ENCODE measurements around the gene OXER1.

OXER1 gene

DNA sequence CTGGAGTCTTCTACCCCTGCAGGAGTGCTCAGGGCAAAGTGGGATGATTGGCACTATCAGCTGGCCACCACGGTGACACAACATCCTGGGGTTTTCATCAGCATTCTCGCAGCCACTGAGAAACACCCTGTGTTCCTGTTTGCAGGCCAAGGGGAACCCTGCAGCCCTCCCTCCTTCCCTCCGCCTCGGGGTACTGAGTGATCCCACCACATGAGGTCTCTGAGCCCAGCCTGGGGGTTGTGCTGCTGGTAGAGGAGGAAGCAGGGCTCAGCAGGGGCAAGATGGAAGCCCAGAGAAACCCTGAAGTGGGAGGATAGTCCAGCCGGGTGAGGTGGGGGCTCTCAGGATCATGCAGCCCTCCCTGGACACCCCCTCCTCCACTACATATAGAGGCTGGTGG is at the start of gene OXER1:
Gene OXER1 (minus strand): TSS at position 40 of the 400 bp plus-strand sequence. CDS start 73 bp downstream, outside the sequence.
- no peak for DNase-seq

DNA sequence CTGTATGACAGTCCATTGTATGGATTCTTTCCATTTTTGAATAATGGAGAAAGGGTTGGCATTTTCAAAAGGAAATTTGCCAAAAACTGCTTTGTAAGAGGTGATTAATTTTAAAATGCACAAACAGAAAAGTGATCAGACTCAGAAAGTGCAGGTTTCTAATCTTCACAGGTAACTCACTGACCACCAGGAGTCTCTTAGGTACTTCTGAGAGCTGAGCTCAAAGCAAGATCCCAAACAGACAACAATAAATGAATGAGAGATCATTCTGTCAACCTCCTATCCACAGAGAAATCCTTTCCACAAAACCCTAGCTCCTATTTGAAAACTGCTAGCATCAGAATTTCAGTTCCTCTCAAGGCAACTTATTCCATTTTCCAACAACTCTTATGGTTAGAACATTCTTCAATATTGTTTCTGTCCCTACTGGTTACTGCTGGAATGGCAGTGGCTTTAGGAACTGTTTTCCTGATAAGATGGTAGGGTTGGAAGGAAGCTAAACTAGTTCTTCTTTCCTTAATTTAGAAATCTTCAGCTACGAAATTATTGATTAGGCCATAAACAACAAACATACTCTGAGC is 49.1 kb upstream of the OXER1 start:
- DNase-seq = no peak

- peak; percentile 18 to 31 for DNase-seq
These were observed 47.3 kb upstream of the OXER1 start for GRCh38 chr2:42810971-42811811.

- DNase-seq = peak; percentile 91 to 95
These were observed 46.4 kb upstream of the OXER1 start for GRCh38 chr2:42810121-42810970.

GRCh38 chr2:42809819-42810120 is 45.8 kb upstream of the OXER1 start:
- DNase-seq = peak; percentile 48 to 54

- no peak for DNase-seq
These were observed 45.3 kb upstream of the OXER1 start for GRCh38 chr2:42809131-42809818.

DNA sequence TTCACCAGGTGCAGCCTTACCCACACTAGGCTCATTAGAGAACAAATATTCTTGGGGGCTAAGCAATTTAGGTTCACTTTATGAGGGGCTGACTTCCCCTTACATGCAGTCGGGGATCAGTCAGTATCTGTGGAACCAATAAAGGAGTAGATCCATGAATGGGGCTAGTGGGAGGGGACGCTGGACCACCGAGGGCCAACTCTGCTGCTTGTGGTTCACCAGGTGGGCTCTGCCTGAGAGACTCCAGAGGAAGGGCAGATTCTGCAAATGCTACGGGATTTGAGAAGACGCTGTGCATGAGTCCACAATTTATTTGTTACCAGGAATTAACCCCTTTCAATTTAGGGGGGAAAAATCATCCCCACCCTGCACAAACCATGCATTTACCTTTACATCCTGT is 44.4 kb upstream of the OXER1 start:
- DNase-seq = no peak

GRCh38 chr2:42806786-42807185 is 42.9 kb upstream of the OXER1 start:
- DNase-seq = no peak

DNA sequence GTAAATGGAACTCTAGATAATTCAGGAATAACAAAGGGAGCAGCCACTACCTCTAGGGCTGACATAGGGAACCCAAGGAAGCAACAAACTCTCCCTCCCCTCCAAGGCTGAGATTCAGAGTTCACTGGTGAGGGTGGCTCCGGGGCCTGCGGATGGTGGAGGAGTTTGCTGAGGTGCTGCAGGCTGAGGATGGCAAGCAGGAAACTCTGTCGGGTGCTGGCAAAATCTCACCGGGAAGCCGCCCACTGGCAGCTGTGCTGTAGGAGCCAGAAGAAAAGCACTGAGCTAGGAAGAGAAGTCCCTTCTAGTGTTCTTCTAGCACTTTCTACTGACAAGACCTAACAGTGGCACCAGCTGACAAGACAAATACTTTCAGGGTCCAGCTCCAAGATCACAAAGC is 41.0 kb upstream of the OXER1 start:
- no peak for DNase-seq

DNA sequence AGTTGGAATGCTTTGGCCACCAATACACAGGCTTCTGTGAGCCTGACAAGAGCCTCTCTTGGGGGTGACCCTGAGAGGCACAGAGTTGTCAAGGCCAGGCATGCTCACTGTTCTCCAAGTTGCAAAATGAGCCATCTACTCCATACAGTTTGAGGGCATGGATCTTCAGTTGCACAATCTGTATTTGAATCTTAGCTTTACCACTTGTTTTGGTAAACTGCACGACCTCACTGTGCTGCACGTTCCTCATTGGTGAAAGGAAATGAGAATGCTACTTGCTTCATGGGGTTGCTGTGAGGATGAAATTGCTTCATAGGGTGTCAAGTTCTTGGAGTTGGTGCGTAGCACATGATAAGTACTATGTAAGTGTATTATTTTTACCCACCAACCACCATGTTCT is 40.4 kb upstream of the OXER1 start:
- DNase-seq = no peak

DNA sequence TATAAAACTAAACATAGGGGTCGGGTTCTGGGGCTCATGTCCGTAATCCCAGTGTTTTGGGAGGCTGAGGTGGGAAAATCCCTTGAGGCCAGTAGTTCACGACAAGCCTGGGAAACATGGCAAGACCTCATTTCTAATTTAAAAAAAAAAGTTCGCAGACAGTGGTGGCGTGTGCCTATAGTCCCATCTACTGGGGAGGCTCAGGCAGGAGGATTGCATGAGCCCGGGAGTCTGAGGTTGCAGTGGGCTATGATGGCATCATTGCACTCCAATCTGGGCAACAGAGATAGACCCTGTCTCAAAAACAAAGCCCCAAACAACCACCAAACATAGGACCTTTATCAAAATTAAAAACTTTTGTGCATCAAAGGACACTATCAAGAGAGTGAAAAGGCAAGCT is 38.2 kb upstream of the OXER1 start:
- no peak for DNase-seq

GRCh38 chr2:42801381-42801780 is 37.4 kb upstream of the OXER1 start:
- no peak for DNase-seq

- no peak for DNase-seq
These were observed 37.0 kb upstream of the OXER1 start for GRCh38 chr2:42800981-42801380.

DNA sequence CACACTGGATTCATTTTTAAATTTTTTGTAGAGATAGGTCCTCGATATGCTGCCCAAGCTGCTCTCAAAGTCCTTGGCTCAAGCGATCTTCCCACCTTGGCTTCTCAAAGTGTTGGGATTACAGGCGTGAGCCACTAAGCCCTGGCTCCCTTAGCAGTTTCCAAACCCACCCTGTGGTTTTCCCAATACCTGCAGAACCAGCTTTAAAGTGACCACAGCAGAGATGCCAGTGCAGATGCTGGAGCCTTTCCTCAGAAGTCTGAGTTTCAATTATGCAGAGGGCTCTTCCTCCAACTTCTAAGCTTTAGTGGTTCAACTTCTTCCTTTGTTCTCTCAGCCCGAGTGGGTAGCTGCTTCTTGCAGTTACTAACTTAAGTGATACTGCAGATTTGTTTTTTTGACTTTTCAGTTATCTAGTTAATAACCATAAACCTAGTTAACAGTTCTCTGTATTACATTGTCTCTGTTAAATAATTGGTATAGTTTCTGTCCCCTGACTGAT is 36.6 kb upstream of the OXER1 start:
- no peak for DNase-seq

DNA sequence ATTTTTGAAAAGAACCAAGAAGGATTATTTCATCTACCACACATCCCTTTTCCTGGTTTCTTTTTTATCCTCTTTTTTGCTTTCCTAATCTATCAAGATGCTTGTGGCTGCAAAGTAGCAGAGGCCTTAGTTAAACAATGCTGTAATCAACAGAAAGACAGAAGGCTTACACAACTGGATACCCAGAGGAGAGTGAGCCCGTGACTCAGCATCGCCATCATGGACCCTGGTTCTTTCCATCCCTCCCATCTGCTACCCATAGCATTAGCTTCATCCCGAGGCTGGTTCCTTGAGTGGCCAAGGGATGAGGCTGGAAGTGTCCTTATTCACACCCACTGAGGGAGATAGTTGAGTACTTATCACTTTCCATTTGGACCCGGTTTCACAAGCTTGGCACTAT is 35.9 kb upstream of the OXER1 start:
- DNase-seq = no peak

DNA sequence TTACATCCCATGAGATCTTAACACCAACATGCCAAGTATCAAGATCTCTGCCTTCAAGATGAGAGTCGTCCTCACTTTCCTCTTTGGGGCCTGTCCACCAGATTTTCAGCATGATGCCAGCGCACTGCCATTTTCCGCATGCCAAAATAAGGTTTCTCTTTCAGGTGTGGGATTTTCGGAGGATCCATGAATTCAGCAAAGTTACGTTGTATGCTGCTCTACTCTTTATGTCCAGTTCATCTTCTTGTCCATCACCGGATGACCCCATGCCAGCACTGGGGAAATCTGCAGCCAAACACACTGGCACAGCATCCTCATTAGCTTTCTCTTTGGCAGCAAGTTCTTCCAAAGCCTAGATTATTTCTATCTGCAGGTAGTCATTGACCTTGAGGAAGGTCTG is 33.3 kb upstream of the OXER1 start:
- no peak for DNase-seq

- no peak for DNase-seq
These were observed 32.7 kb upstream of the OXER1 start for GRCh38 chr2:42796427-42797248.

GRCh38 chr2:42795841-42796301 is 31.9 kb upstream of the OXER1 start:
- no peak for DNase-seq

DNA sequence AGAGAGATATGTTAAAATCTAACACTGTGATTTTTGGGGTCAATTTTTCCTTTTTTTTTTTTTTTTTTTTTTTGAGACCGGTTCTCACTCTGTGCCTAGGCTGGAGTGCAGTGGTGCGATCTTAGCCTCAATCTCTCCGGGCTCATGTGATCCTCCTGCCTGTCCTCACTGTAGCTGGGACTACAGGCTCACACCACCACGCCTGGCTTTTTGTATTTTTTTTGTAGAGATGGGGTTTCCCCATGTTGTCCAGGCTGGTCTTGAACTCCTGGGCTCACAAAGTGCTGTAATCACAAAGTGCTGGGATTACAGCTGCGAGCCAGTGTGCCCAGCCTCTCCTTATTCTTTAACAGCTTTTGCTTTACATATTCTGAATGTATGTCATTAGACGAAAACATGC is 31.3 kb upstream of the OXER1 start:
- DNase-seq = no peak

DNA sequence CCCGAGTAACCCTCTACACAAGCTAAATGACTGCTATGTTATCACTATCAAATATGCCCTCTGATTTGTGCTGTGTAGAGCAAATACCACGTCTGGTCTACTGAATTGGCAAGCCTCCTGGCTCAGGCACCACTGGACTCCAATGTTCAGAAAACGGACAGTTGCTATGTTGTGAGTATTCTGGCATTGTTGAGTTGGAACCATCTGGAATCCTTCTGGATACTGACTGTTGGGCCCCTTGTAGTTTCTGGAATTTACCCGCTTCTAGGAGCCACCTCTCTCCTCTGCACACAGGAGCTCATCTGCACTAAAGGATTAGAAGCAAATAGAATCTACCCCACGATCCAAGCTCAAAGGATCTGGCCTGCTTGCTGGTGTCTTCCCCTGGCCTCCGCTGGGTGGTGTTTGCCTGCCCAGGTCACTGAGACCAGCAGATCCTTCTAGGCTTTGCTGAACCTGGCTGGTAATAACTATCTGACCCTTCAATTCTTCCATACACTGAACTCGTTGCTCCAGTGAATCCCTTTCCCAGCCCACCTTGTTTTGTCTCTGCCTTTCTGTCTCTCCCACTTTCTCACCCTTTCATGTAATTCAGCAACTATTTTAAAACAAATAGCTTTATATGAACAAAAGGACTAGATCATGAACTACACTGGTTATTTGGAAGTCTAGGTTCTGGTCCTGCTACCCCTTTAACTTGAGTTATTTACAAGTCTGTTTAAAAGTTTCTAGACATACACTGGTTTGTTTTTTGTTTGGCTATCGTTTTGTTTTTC is 30.5 kb upstream of the OXER1 start:
- DNase-seq = no peak

Measured in activated CD4-positive, alpha-beta T cell treated with anti-CD3 and anti-CD28 coated beads, Interleukin-2, amount 50 U/mL, for 4 hours (primary cell).